ENCODE results near the gene HPCAL4.

Gene HPCAL4

DNA sequence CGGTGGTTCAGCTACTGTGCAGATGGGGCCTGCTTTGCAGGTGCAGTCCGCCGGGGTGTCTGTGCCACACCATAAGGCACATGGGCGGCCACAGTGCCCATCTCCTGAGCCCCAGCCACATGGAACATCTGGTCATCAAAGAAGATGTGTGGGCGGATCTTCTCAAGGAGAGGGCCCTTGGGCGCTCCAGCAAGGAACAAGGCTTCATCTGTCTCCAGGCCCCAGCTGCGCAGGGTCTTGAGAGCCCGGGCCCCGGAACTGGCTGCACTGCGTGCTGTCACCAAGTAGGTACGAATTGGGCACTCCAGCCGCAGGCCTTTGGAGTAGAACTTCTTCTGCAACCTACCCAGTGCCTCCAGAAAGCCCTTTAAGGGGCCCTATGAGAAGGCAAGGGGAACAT is 32.1 kb downstream of the HPCAL4 start:
- H3K27me3 Mint-ChIP-seq (ENCODE audit: low read depth) = no peaks in the 10 kb centered on the region
- H3K4me1 Mint-ChIP-seq (ENCODE audit: low read depth) = peaks cover 6% of the 10 kb centered on the region
- no peaks in the 10 kb centered on the region for H3K9me3 Mint-ChIP-seq
- H3K27ac Mint-ChIP-seq = no peak overlapping the region
- no peaks in the 10 kb centered on the region for H3K36me3 Mint-ChIP-seq (ENCODE audit: low read depth)
- H3K4me3 Mint-ChIP-seq = no peak overlapping the region

- Mint-ChIP-seq H3K4me1 (ENCODE audit: low read depth) (peaks cover 14% of the 10 kb centered on the region), H3K27me3 (ENCODE audit: low read depth) (peaks cover 3% of the 10 kb centered on the region), H3K27ac (no peak overlapping the region), H3K36me3 (ENCODE audit: low read depth) (no peaks in the 10 kb centered on the region), H3K9me3 (no peaks in the 10 kb centered on the region), H3K4me3 (peak overlapping the region; percentile 59)
Observed at GRCh38 chr1:39657923-39658485, 33.2 kb downstream of the HPCAL4 start.

DNA sequence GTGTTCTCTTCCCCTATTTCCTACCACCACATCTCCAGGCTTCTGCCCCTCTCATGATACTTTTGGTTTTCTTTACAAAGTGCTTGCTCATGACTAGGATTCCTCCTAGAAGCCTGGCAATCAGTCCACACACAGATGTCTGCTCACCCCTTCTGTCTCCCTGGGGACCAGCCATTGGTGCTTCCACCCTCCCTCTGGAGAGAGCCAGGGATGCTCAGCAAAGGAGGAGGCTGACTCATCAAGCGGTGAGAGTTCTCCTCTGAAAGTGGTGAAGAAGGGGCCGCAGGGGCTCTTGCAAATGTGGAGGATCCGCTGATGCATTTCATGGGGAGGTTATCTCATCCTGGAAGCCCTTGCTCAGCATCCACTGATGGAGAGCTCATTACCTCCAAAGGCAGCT is 33.8 kb downstream of the HPCAL4 start:
- Mint-ChIP-seq H3K27me3 (ENCODE audit: low read depth) (peaks cover 3% of the 10 kb centered on the region), H3K36me3 (ENCODE audit: low read depth) (no peaks in the 10 kb centered on the region), H3K4me3 (no peak overlapping the region), H3K4me1 (ENCODE audit: low read depth) (peaks cover 17% of the 10 kb centered on the region), H3K9me3 (no peaks in the 10 kb centered on the region), H3K27ac (no peak overlapping the region)

GRCh38 chr1:39656391-39656790 is 34.8 kb downstream of the HPCAL4 start:
- H3K27me3 Mint-ChIP-seq (ENCODE audit: low read depth) = peaks cover 3% of the 10 kb centered on the region
- no peak overlapping the region for H3K27ac Mint-ChIP-seq
- no peak overlapping the region for H3K4me3 Mint-ChIP-seq
- peaks cover 17% of the 10 kb centered on the region for H3K4me1 Mint-ChIP-seq (ENCODE audit: low read depth)
- H3K36me3 Mint-ChIP-seq (ENCODE audit: low read depth) = no peaks in the 10 kb centered on the region
- H3K9me3 Mint-ChIP-seq = no peaks in the 10 kb centered on the region

DNA sequence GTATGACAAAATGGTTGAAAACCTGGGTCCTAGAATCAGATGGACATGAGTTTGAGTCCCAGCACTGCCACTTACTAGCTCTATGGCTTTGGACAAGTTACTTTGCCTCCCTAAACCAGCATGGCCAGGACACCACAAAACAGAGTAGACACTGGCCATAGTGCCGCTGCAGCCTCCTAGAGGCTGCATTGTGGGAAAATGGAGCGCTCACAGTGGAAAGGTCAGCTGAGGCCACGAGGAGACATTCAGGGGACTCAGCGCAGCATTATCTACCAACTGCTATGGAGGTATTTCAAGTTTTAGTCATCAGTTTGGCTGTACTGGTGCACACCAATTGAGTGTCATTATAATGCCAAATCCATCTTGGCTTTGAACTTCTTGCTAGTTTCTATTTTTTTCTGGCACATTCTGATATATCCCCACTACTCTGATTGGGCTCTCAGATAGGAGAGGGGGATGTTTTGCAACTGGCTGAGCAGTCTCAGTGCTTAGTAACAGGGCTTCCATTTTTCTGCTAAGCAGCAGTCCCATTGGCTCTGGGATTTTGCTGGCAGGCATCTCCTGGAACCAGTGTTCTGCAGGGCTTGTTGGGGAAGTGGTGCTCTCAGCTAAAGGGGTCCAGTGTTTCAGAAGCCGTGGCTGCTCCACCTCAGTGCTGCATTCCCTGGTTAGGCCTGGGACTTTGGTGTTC is 35.5 kb downstream of the HPCAL4 start:
- H3K36me3 Mint-ChIP-seq (ENCODE audit: low read depth) = no peaks in the 10 kb centered on the region
- no peak overlapping the region for H3K27ac Mint-ChIP-seq
- no peaks in the 10 kb centered on the region for H3K9me3 Mint-ChIP-seq
- peaks cover 3% of the 10 kb centered on the region for H3K27me3 Mint-ChIP-seq (ENCODE audit: low read depth)
- no peak overlapping the region for H3K4me3 Mint-ChIP-seq
- H3K4me1 Mint-ChIP-seq (ENCODE audit: low read depth) = peaks cover 17% of the 10 kb centered on the region

- Mint-ChIP-seq H3K9me3 (no peaks in the 10 kb centered on the region), H3K27ac (no peak overlapping the region), H3K27me3 (ENCODE audit: low read depth) (peaks cover 3% of the 10 kb centered on the region)
Observed at GRCh38 chr1:39654291-39654690, 36.9 kb downstream of the HPCAL4 start.

DNA sequence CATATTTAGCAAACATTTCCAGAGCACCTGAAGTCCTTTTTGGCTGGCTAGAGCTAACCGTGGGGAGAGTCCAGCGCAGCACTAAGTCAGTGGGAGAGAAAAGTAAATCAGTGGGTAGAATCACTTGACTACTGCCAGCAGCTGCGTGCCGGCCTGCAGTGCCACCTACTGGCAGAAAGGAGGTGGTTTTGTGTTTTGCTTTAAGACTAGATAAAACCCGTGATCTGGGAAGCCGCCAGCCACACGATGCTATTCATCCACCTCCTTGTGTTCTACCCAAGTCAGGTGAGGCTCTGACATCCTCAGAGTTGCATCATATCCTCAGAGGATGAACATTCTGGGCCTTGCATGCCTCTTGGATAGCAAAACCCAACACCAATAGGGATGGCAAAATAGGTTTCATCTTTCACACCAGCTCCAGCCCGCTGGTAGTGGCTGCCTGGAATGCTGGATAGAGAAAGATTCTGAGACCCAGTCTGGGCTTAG is 37.6 kb downstream of the HPCAL4 start:
- H3K9me3 Mint-ChIP-seq = no peaks in the 10 kb centered on the region
- peaks cover 3% of the 10 kb centered on the region for H3K27me3 Mint-ChIP-seq (ENCODE audit: low read depth)
- H3K4me1 Mint-ChIP-seq (ENCODE audit: low read depth) = peaks cover 17% of the 10 kb centered on the region
- H3K4me3 Mint-ChIP-seq = no peak overlapping the region
- no peak overlapping the region for H3K27ac Mint-ChIP-seq
- no peaks in the 10 kb centered on the region for H3K36me3 Mint-ChIP-seq (ENCODE audit: low read depth)

More at GRCh38 chr1:39654291-39654690, 36.9 kb downstream of the HPCAL4 start:
- Mint-ChIP-seq H3K4me3 (no peak overlapping the region), H3K36me3 (ENCODE audit: low read depth) (no peaks in the 10 kb centered on the region), H3K4me1 (ENCODE audit: low read depth) (peaks cover 17% of the 10 kb centered on the region)

- H3K4me3 Mint-ChIP-seq = no peak overlapping the region
- no peaks in the 10 kb centered on the region for H3K9me3 Mint-ChIP-seq
- H3K27ac Mint-ChIP-seq = no peak overlapping the region
- H3K4me1 Mint-ChIP-seq (ENCODE audit: low read depth) = peaks cover 12% of the 10 kb centered on the region
- H3K36me3 Mint-ChIP-seq (ENCODE audit: low read depth) = no peaks in the 10 kb centered on the region
- H3K27me3 Mint-ChIP-seq (ENCODE audit: low read depth) = peaks cover 3% of the 10 kb centered on the region
Observed at GRCh38 chr1:39652554-39652953, 38.7 kb downstream of the HPCAL4 start.

DNA sequence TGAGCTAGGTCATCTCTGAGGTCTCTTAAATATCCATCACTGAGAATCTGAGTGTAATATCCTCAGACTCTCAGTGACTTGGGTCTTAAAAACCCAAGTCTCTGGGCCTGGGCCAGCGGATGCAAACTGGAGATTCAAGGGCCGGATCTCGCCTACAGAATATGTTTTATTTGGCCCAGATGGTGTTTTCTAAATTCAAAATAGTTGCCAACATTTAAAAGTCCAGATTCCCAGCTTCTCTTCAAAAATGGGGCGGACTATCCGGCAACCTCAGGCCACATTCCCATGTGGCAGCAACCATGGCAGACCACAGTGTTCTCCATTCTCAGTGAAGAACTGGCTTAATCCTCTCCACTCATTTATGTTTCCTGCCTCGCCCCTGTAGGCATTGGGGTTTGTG is 39.1 kb downstream of the HPCAL4 start:
- Mint-ChIP-seq H3K27ac (no peak overlapping the region), H3K4me1 (ENCODE audit: low read depth) (peaks cover 12% of the 10 kb centered on the region), H3K36me3 (ENCODE audit: low read depth) (no peaks in the 10 kb centered on the region), H3K9me3 (no peaks in the 10 kb centered on the region), H3K27me3 (ENCODE audit: low read depth) (peaks cover 3% of the 10 kb centered on the region), H3K4me3 (no peak overlapping the region)

DNA sequence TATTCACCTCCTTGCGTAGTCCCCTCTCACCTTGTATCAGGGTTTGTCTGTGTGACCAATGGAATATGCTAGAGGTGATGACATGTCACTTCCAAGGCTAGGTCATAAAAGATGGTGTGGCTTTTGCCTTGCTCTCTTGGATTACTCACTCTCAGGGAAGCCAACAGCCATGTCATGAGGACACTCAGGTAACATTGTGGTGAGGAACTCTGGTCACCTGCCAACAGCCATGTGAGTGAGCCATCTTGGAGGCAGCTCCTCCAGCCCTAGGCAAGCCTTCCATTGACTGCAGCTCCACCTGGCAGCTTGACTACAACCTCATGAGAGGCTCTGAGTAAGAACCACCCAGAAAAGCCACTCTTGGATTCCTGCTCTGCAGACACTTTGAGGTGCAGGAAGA is 40.8 kb downstream of the HPCAL4 start:
- Mint-ChIP-seq H3K4me1 (ENCODE audit: low read depth) (peaks cover 12% of the 10 kb centered on the region), H3K9me3 (no peaks in the 10 kb centered on the region), H3K27me3 (ENCODE audit: low read depth) (peaks cover 3% of the 10 kb centered on the region), H3K4me3 (no peak overlapping the region), H3K27ac (no peak overlapping the region), H3K36me3 (ENCODE audit: low read depth) (no peaks in the 10 kb centered on the region)

GRCh38 chr1:39649636-39650185 is 41.5 kb downstream of the HPCAL4 start:
- Mint-ChIP-seq H3K27me3 (ENCODE audit: low read depth) (peaks cover 3% of the 10 kb centered on the region), H3K27ac (no peak overlapping the region), H3K4me1 (ENCODE audit: low read depth) (peaks cover 12% of the 10 kb centered on the region), H3K36me3 (ENCODE audit: low read depth) (no peaks in the 10 kb centered on the region), H3K4me3 (no peak overlapping the region), H3K9me3 (no peaks in the 10 kb centered on the region)

DNA sequence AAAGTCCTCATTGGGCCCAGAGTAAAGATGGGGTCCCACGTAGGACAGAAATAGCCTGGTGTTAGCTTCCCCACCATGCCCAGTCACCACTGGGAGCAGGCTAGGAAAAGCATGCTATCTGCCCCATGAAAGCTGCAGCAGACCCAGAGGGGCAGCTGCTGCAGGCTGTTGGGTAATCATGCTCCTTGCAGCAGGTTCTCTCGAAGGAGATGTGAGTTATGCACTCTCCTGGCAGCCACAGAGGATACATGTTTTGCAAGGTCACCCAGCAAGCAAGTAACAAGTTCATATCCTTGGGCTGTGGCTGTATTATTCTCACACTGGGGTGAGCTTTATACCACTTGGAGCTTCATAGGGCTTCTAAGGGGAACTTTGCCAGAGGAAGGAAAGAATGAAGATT is 42.7 kb downstream of the HPCAL4 start:
- no peaks in the 10 kb centered on the region for H3K9me3 Mint-ChIP-seq
- no peaks in the 10 kb centered on the region for H3K36me3 Mint-ChIP-seq (ENCODE audit: low read depth)
- H3K4me1 Mint-ChIP-seq (ENCODE audit: low read depth) = peaks cover 6% of the 10 kb centered on the region
- H3K27me3 Mint-ChIP-seq (ENCODE audit: low read depth) = no peaks in the 10 kb centered on the region
- H3K4me3 Mint-ChIP-seq = no peak overlapping the region
- no peak overlapping the region for H3K27ac Mint-ChIP-seq

- H3K27ac Mint-ChIP-seq = no peak overlapping the region
- H3K9me3 Mint-ChIP-seq = no peaks in the 10 kb centered on the region
- no peak overlapping the region for H3K4me3 Mint-ChIP-seq
- no peaks in the 10 kb centered on the region for H3K27me3 Mint-ChIP-seq (ENCODE audit: low read depth)
- H3K36me3 Mint-ChIP-seq (ENCODE audit: low read depth) = no peaks in the 10 kb centered on the region
- H3K4me1 Mint-ChIP-seq (ENCODE audit: low read depth) = no peaks in the 10 kb centered on the region
Observed at GRCh38 chr1:39647247-39647646, 44.0 kb downstream of the HPCAL4 start.

GRCh38 chr1:39646232-39647081 is 44.8 kb downstream of the HPCAL4 start:
- no peaks in the 10 kb centered on the region for H3K27me3 Mint-ChIP-seq (ENCODE audit: low read depth)
- H3K36me3 Mint-ChIP-seq (ENCODE audit: low read depth) = no peaks in the 10 kb centered on the region
- H3K9me3 Mint-ChIP-seq = no peaks in the 10 kb centered on the region
- no peaks in the 10 kb centered on the region for H3K4me1 Mint-ChIP-seq (ENCODE audit: low read depth)
- no peak overlapping the region for H3K27ac Mint-ChIP-seq
- no peak overlapping the region for H3K4me3 Mint-ChIP-seq

Measured in T-helper 1 cell treated with Interleukin-12 subunit alpha and Interleukin-12 subunit beta and Interleukin-4 antibody, amounts not matched to agents 30 μg/mL and 1 μg/mL, for 36 hours (primary cell).